Measurements from ENCODE around the gene STKLD1.

The STKLD1 gene

GRCh38 chr9:133367778-133368177, 8.4 kb upstream of the STKLD1 start:
- no peaks in the 10 kb centered on the region for H3K27me3 ChIP-seq
- peaks cover 9 to 16% of the 10 kb centered on the region in 2 experiments for H3K4me1 ChIP-seq (ENCODE audit: control insufficient read depth in 1 of 2, insufficient read depth in 1 of 2, low read depth in 1 of 2, low read length in 1 of 2)
- peaks cover 54% of the 10 kb centered on the region for H3K36me3 ChIP-seq

DNA sequence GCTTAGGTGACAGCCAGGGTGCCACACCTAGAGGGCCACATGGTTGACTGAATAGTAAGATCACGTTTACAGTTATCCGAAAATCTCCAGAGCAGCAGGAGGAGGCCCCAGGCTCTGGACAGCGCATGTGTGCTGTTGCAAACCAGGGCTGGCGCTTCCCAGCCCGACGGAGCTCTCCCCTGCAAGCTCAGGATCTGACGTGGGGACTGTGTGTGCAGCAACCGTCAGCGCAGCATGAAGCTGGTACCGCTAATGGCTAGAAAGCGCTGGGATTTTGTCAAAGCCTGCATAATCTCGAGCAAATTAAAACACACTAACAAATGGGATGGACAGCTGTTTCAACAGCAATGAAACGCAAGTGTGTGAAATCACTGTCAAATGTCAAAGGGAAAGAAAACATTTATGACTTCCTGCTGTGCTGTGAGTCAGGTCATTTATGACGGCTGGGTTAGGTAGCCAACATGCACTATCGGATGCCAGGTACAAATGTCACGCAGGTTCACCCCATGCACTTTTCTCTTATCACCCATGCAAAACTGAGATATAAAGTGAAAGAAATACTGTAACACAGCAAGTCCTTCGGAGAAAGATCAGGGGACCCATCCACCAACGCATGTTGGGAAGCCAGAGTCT, 7.8 kb upstream of the STKLD1 start:
- Histone ChIP-seq H3K4me1 (ENCODE audit: control insufficient read depth in 1 of 2, insufficient read depth in 1 of 2, low read depth in 1 of 2, low read length in 1 of 2) (peaks cover 9 to 16% of the 10 kb centered on the region in 2 experiments), H3K36me3 (peaks cover 54% of the 10 kb centered on the region), H3K27ac (no peak overlapping the region), H3K4me3 (ENCODE audit: low read depth in 1 of 2, low read length in 1 of 2) (no peak overlapping the region), H3K27me3 (no peaks in the 10 kb centered on the region), H3K9me3 (no peaks in the 10 kb centered on the region)
- TF ChIP-seq CTCF (IDR thresholded peaks at IDR 0.05) = no peak

More at GRCh38 chr9:133367778-133368177, 8.4 kb upstream of the STKLD1 start:
- Histone ChIP-seq H3K4me3 (ENCODE audit: low read depth in 1 of 2, low read length in 1 of 2) (no peak overlapping the region), H3K9me3 (no peaks in the 10 kb centered on the region), H3K27ac (no peak overlapping the region)
- TF ChIP-seq CTCF (IDR thresholded peaks at IDR 0.05) = no peak

GRCh38 chr9:133369422-133369821, 6.7 kb upstream of the STKLD1 start:
- no peaks in the 10 kb centered on the region for H3K9me3 ChIP-seq
- no peak overlapping the region for H3K4me3 ChIP-seq (ENCODE audit: low read depth in 1 of 2, low read length in 1 of 2)
- H3K36me3 ChIP-seq = peaks cover 44% of the 10 kb centered on the region
- H3K4me1 ChIP-seq (ENCODE audit: control insufficient read depth in 1 of 2, insufficient read depth in 1 of 2, low read depth in 1 of 2, low read length in 1 of 2) = peaks cover 15 to 22% of the 10 kb centered on the region in 2 experiments
- no peak overlapping the region for H3K27ac ChIP-seq
- no peak for TF ChIP-seq CTCF (IDR thresholded peaks at IDR 0.05)
- no peaks in the 10 kb centered on the region for H3K27me3 ChIP-seq

DNA sequence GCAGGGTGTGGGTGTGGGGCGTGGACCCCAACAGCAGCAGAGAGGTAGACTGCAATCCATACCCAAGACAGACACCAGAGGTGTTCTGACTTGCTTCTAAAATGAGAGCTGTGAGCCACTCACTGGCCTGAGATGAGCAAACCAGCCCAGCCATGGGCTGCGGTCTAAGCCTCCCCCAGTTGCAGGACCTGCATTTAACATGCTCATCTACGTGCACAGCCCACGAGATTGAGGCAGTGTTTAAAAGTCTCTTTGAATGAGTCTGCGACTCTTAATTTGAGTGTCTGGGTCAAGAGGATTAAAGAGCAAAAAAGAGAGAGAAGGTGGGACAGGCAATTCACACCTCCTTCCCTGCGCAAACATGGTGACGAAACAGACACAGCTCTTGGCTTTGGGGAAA, 6.2 kb upstream of the STKLD1 start:
- no peak overlapping the region for H3K4me3 ChIP-seq (ENCODE audit: low read depth in 1 of 2, low read length in 1 of 2)
- H3K27ac ChIP-seq = no peak overlapping the region
- TF ChIP-seq CTCF (IDR thresholded peaks at IDR 0.05) = no peak
- peaks cover 20 to 27% of the 10 kb centered on the region in 2 experiments for H3K4me1 ChIP-seq (ENCODE audit: control insufficient read depth in 1 of 2, insufficient read depth in 1 of 2, low read depth in 1 of 2, low read length in 1 of 2)
- H3K36me3 ChIP-seq = peaks cover 39% of the 10 kb centered on the region
- no peaks in the 10 kb centered on the region for H3K9me3 ChIP-seq
- no peaks in the 10 kb centered on the region for H3K27me3 ChIP-seq

GRCh38 chr9:133370685-133371084, 5.5 kb upstream of the STKLD1 start:
- Histone ChIP-seq H3K4me3 (ENCODE audit: low read depth in 1 of 2, low read length in 1 of 2) (no peak overlapping the region), H3K4me1 (ENCODE audit: control insufficient read depth in 1 of 2, insufficient read depth in 1 of 2, low read depth in 1 of 2, low read length in 1 of 2) (peaks cover 26 to 32% of the 10 kb centered on the region in 2 experiments), H3K27ac (peak overlapping the region; percentile 6), H3K27me3 (no peaks in the 10 kb centered on the region), H3K36me3 (peaks cover 31% of the 10 kb centered on the region), H3K9me3 (no peaks in the 10 kb centered on the region)
- no peak for TF ChIP-seq CTCF (IDR thresholded peaks at IDR 0.05)

Measured in neutrophil (primary cell).